Measurements from ENCODE around the gene ISOC2. TPM values are rescaled to one million over a fixed set of nuclear protein-coding genes. Genes with fewer than 3 reads are reported as not detected.

Gene ISOC2
- polyA plus RNA-seq, 3 donors = 14.8 to 20.2 (median 14.9) TPM

GRCh38 chr19:55504981-55505380, 43.5 kb upstream of the ISOC2 start:
- no peak overlapping the region for H3K4me3 Mint-ChIP-seq
- Histone ChIP-seq H2AFZ (ENCODE audit: insufficient read depth, low read depth, low read length, poor library complexity, severe bottlenecking) (no peak overlapping the region), H3K4me2 (replicated peaks; ENCODE audit: extremely low read depth, low read length, poor library complexity, severe bottlenecking) (no peak overlapping the region), H3K9me3 (replicated peaks in 1 of 2; ENCODE audit: control insufficient read depth in 1 of 2, insufficient read depth in 1 of 2, low read length in 2 of 2) (no peaks in the 10 kb centered on the region), H3K9ac (ENCODE audit: insufficient read depth, low read length, poor library complexity, severe bottlenecking) (no peak overlapping the region), H3K79me2 (ENCODE audit: insufficient read depth, low read length) (no peaks in the 10 kb centered on the region), H4K20me1 (ENCODE audit: insufficient read depth, low read length) (no peaks in the 10 kb centered on the region), H3K36me3 (replicated peaks in 1 of 2; ENCODE audit: control insufficient read depth in 1 of 2, insufficient read depth in 2 of 2, low read length in 2 of 2) (no peaks in the 10 kb centered on the region), H3K4me3 (replicated peaks in 1 of 3; ENCODE audit: low read depth in 2 of 3, low read length in 3 of 3) (no peak overlapping the region), H3K27me3 (ENCODE audit: control insufficient read depth in 2 of 2, insufficient read depth in 2 of 2, low read length in 2 of 2) (peaks cover 0 to 3% of the 10 kb centered on the region in 2 donors), H3K4me1 (ENCODE audit: control insufficient read depth in 1 of 2, insufficient read depth in 2 of 2, low read length in 2 of 2) (peaks cover 5 to 11% of the 10 kb centered on the region in 2 donors), H3K27ac (ENCODE audit: low read depth in 1 of 2, low read length in 2 of 2) (no peak overlapping the region)
- no peak for DNase-seq
- WGBS (ENCODE audit: insufficient coverage) = 86% methylated on average over 6 of the region's 11 CpGs
- H3K4me1 Mint-ChIP-seq = peaks cover 9% of the 10 kb centered on the region
- peaks cover 3 to 16% (median 11%) of the 10 kb centered on the region in 3 donors for H3K27me3 Mint-ChIP-seq (ENCODE audit: low read depth in 3 of 3)
- TF ChIP-seq CTCF (IDR thresholded peaks at IDR 0.05) = no peak
- peaks cover 0 to 16% (median 9%) of the 10 kb centered on the region in 7 donors for H3K9me3 Mint-ChIP-seq
- H3K36me3 Mint-ChIP-seq = peaks cover 0 to 2% of the 10 kb centered on the region in 2 donors
- intact Hi-C loops (cut with micrococcal nuclease) = loop anchor here (5.0 kb wide), 2 partner anchors 38 to 363 kb away; no protein-coding TSS in a partner anchor
- H3K27ac Mint-ChIP-seq = no peak overlapping the region

- Mint-ChIP-seq H3K36me3 (peaks cover 0 to 2% of the 10 kb centered on the region in 2 donors), H3K27me3 (ENCODE audit: low read depth in 3 of 3) (peaks cover 5 to 14% (median 11%) of the 10 kb centered on the region in 3 donors), H3K4me3 (peak overlapping the region in 1 of 2 donors; percentile 90), H3K9me3 (peaks cover 0 to 16% (median 9%) of the 10 kb centered on the region in 7 donors), H3K27ac (peak overlapping the region in 2 of 7 donors; percentile 47 to 68), H3K4me1 (peaks cover 9% of the 10 kb centered on the region)
- Histone ChIP-seq H3K27ac (ENCODE audit: low read depth in 1 of 2, low read length in 2 of 2) (no peak overlapping the region), H3K79me2 (ENCODE audit: insufficient read depth, low read length) (no peaks in the 10 kb centered on the region), H3K36me3 (replicated peaks in 1 of 2; ENCODE audit: control insufficient read depth in 1 of 2, insufficient read depth in 2 of 2, low read length in 2 of 2) (no peaks in the 10 kb centered on the region), H2AFZ (ENCODE audit: insufficient read depth, low read depth, low read length, poor library complexity, severe bottlenecking) (peak overlapping the region; percentile 88), H3K4me2 (replicated peaks; ENCODE audit: extremely low read depth, low read length, poor library complexity, severe bottlenecking) (peak overlapping the region; percentile 84), H3K4me3 (replicated peaks in 1 of 3; ENCODE audit: low read depth in 2 of 3, low read length in 3 of 3) (peak overlapping the region in 2 of 3 experiments; percentile 51 to 77), H4K20me1 (ENCODE audit: insufficient read depth, low read length) (no peaks in the 10 kb centered on the region), H3K4me1 (ENCODE audit: control insufficient read depth in 1 of 2, insufficient read depth in 2 of 2, low read length in 2 of 2) (peaks cover 5 to 11% of the 10 kb centered on the region in 2 donors), H3K27me3 (ENCODE audit: control insufficient read depth in 2 of 2, insufficient read depth in 2 of 2, low read length in 2 of 2) (peaks cover 0 to 3% of the 10 kb centered on the region in 2 donors), H3K9me3 (replicated peaks in 1 of 2; ENCODE audit: control insufficient read depth in 1 of 2, insufficient read depth in 1 of 2, low read length in 2 of 2) (no peaks in the 10 kb centered on the region), H3K9ac (ENCODE audit: insufficient read depth, low read length, poor library complexity, severe bottlenecking) (no peak overlapping the region)
- 16% methylated on average over 6 of the region's 13 CpGs for WGBS (ENCODE audit: insufficient coverage)
- DNase-seq = no peak
- intact Hi-C loops (cut with micrococcal nuclease) = loop anchor here (5.0 kb wide), 2 partner anchors 37 to 362 kb away; no protein-coding TSS in a partner anchor
- peak; percentile 76 for TF ChIP-seq CTCF (IDR thresholded peaks at IDR 0.05)
Observed at GRCh38 chr19:55504252-55504603, 42.8 kb upstream of the ISOC2 start.
